ENCODE measurements around the gene PKNOX2. TPM values are rescaled to one million over a fixed set of nuclear protein-coding genes. Genes with fewer than 3 reads are reported as not detected.
"Not testable (repeated sequence)": the region's sequence is repeated elsewhere in the genome, so short reads cannot be mapped to it uniquely, and the experiment has no call there.

PKNOX2 gene
- total RNA-seq, 1 donor, result not detected

- no peak for DNase-seq (ENCODE audit: low read depth in 2 of 3, low spot score in 2 of 3)
Measured at GRCh38 chr11:125201525-125202141, 37.1 kb downstream of the PKNOX2 start.

- no peak for DNase-seq (ENCODE audit: low read depth in 2 of 3, low spot score in 2 of 3)
Measured at GRCh38 chr11:125202362-125202880, 37.9 kb downstream of the PKNOX2 start.

GRCh38 chr11:125202977-125203376, 38.4 kb downstream of the PKNOX2 start:
- DNase-seq (ENCODE audit: low read depth in 2 of 3, low spot score in 2 of 3), result no peak

DNA sequence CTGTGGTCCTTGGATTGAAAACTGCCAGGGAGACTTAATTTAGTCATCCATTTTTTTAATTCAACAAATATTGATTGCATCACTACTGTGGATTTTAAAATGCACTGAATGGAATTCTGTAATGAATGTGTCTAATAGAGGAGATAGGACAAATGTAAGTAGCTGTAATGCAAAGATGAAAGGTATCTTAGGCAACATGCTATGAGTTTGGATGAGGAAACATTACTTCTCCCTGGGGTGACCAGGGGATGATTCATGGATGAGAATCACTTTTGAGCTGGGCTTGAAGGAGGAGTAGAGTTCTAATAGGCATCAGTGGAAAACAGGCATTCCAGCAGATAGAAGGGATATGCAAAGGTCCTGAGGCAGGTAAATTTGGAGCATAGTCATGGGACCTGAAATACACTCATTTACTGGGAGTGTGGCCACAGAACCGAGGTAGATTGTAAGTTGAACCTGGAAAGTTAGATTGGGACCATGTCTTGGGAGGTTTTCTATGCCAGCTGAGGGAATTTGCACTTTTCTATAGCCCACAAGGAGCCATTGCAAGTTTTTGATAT, 43.4 kb downstream of the PKNOX2 start:
- no peak for DNase-seq (ENCODE audit: low read depth in 2 of 3, low spot score in 2 of 3)

- no peak for DNase-seq (ENCODE audit: low read depth in 2 of 3, low spot score in 2 of 3)
Measured at GRCh38 chr11:125210066-125210465, 45.5 kb downstream of the PKNOX2 start.

DNA sequence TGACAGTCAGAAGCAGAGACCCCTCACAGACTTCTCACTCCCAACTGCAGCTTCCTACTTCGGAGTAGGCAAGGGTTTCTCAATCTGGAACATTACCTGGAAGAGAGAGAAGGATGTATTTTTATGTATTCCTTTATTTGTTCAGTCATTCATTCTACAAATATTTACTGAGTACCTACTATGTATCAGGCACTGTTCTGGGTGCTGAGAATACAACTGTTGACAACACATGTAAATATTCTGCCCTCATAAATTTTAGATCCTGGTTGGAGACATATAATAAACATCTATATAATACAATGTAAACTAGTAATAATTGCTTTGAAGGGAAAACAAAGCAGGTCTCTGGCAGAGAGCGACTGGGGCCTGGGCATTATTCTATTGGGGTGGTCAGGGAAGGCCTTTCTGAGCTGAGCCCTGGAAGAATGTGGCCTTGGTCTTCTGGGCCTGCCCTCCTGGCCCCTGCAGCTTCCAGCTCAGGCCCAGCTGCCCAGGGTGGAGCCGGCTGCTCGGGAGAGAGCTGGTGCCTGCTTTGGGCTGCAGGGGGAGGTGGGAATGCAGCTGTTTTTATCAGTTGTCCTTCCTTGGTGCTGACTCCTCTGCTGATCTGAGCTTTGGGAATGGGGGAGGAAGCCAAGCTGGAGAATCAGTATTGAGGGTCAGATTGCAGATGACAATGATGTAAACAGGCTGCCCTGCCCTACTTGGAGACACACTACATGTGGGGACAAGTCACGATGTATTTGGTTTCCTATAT, 46.8 kb downstream of the PKNOX2 start:
- DNase-seq (ENCODE audit: low read depth in 2 of 3, low spot score in 2 of 3), result no peak

- DNase-seq (ENCODE audit: low read depth in 2 of 3, low spot score in 2 of 3), result no peak
Measured at GRCh38 chr11:125211948-125212340, 47.4 kb downstream of the PKNOX2 start.

DNA sequence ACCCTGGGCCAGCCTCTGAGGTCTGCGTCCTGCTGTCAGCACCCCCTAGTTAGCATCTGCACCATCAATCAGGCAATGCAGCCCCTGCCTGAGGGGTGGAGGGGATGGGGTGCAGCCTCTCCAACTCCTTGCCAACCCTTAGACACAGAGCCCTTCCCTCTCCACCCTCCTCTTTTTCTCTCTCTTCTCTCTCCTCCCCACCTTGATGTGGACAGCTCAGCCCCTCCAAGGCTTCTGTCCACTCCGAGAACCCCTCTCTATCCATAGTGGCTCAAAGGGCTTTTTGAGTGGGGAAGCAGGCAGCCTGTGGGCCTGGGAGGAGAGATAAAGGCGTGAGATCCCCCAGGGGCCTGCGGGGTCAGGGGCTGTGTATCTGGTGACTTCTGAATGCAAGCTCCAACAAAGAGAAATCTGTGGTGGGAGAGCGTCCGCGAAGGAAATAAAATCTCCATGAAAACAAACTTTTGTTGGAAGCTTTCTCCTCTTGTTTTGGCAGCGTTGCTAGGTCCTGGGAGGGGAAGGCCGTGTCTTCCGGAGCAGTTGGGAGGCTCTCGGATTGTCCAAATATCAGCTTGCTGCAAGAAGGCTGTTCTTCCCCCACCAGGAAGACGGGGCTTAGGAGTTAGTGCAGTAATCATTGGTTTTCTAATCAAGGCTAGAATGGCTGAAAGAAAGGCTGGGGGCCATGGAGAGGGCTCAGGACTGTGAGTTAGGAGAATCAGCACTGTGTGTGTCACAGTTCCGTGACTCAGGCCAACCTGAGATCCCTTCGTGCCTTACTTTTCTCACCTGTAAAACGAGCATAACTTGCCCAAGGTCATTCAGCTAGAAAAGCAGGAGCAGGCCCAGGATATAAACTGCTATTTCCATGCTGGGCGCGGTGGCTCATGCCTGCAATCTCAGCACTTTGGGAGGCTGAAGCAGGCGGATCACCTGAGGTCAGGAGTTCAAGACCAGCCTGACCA, 50.3 kb downstream of the PKNOX2 start:
- DNase-seq (ENCODE audit: low read depth in 2 of 3, low spot score in 2 of 3), result no peak

- DNase-seq (ENCODE audit: low read depth in 2 of 3, low spot score in 2 of 3), result no peak
Measured at GRCh38 chr11:125215976-125216375, 51.4 kb downstream of the PKNOX2 start.

DNA sequence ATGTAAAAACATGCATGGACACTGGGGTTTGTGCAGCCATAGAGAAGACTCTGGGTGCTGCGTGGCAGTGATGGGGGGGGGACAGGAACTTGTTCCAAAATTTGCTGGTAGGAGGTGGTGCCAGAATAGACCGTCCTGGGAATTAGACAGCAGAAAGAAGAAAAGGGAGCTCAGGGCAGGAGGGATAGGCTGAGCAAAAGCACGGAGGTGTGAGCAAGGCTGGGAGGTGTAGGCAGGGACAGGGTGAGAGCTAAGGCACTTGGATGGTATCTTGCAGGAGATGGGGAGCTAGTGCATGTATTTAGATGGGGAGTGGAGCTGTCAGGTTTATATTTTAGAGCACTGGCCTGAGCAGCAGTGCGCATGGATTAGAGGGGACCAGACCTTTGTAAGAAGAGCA, 53.8 kb downstream of the PKNOX2 start:
- no peak for DNase-seq (ENCODE audit: low read depth in 2 of 3, low spot score in 2 of 3)

- DNase-seq (ENCODE audit: low read depth in 2 of 3, low spot score in 2 of 3), result no peak
Measured at GRCh38 chr11:125221461-125221860, 56.9 kb downstream of the PKNOX2 start.

DNA sequence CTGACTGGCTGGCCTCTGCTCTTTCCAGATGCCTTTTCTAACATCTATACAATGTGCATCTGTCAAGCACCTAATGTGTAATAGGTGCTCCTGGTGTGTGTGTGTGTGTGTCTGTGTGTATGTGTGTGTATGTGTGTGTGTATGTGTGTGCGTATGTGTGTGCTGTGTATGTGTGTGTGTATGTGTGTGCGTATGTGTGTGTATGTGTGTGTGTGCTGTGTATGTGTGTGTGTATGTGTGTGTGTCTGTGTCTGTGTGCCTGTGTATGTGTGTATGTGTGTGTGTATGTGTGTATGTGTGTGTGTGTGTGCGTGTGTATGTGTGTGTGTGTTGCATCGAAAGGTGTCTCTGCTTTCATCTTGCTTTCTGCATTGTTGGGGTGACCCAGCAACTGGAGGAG, 57.9 kb downstream of the PKNOX2 start:
- DNase-seq (ENCODE audit: low read depth in 2 of 3, low spot score in 2 of 3), result no peak

DNA sequence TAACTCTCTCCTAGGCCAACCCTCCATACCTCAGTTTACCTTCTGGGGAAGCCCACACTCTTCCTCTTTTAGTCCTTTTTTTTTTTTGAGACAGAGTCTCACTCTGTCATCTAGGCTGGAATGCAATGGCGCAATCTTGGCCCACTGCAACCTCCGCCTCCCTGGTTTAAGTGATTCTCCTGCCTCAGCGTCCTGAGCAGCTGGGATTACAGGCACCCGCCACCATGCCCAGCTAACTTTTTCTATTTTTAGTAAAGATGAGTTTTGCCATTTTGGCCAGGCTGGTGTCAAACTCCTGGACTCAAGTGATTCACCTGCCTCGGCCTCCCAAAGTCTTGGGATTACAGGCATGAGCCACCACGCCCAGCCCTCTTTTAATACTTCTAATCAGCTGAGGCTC, 58.6 kb downstream of the PKNOX2 start:
- not testable (repeated sequence) for DNase-seq (ENCODE audit: low read depth in 2 of 3, low spot score in 2 of 3)

DNA sequence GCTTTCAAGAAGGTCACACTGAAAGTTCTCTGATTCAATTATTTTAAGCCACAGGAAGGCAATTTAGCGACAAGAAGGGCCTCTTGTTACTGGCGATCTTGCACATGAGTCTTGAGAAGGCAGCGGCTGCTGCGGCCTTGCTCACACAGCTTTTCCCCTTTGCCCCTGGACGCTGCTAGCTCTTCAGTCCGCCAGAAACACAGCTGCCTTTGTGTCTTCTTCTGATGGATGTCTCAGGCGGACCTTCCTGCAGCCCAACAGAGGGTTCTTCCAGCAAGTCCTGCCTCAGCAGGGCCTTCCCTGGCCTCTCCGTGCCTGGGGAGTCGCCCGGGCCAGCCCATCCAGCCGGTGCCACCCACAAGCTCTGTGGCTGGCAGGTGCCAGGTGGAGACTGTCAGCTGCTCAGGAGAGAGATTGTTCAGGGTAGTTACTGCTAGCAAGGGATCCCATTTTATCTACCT, 59.4 kb downstream of the PKNOX2 start:
- no peak for DNase-seq (ENCODE audit: low read depth in 2 of 3, low spot score in 2 of 3)

GRCh38 chr11:125224391-125225021, 60.0 kb downstream of the PKNOX2 start:
- no peak for DNase-seq (ENCODE audit: low read depth in 2 of 3, low spot score in 2 of 3)

DNA sequence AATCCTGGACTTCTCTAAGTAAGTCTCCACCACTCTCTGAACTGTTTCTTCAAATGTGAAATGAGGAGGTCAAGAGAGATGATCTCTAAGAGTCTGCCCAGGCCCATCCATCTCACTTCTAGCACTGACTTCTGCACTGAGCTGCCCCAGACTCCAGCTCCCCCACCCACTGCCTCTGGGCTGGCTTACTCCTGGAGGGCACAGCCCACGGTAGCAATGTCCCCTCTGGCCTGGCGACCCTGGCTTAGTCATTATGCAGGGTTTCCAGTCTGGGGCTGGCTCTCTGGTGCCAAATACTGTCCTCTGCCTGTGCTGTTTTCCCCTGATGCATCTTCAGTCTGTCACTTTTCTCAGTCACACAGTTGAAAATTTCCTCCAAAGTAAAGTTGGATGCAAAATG, 60.9 kb downstream of the PKNOX2 start:
- DNase-seq (ENCODE audit: low read depth in 2 of 3, low spot score in 2 of 3), result no peak

DNA sequence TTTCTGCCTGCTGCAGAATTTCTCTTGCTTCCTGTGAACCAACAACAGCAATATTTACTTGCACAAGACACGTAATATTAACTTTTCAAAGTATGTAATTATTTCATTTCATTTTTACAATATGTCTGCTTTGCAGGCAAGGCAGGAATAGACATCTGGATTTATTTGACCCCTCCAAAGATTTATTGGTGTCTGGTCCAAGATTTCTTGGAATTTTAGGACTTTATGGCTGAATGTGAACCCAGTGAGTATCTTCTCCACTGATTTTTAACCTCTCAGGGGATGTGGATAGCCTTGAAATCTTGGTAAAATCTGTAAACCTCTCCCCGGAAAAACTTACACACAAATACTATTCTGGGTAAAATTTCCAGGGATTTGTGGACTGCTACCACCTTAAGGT, 61.5 kb downstream of the PKNOX2 start:
- no peak for DNase-seq (ENCODE audit: low read depth in 2 of 3, low spot score in 2 of 3)

DNA sequence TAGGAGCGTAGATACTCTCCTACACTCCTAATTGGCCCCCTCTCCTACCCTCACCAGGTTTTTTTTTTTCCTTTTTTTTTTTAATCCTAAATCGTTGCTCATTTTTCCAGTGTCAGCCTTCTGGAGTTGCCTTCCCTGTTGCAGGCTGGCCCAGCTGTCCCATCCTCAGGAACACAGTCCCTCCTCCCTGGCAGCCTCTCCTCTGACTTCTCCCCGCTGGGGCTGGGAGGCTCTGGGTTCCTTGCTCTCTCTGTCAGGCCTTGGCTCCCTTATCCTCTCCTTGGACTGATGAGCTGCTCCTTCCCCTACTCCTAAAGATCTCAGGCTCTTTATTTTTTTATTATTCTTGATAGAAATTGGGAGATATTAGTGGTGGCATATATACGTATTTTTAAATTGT, 62.2 kb downstream of the PKNOX2 start:
- no peak for DNase-seq (ENCODE audit: low read depth in 2 of 3, low spot score in 2 of 3)

- no peak for DNase-seq (ENCODE audit: low read depth in 2 of 3, low spot score in 2 of 3)
Measured at GRCh38 chr11:125227151-125227550, 62.6 kb downstream of the PKNOX2 start.

DNA sequence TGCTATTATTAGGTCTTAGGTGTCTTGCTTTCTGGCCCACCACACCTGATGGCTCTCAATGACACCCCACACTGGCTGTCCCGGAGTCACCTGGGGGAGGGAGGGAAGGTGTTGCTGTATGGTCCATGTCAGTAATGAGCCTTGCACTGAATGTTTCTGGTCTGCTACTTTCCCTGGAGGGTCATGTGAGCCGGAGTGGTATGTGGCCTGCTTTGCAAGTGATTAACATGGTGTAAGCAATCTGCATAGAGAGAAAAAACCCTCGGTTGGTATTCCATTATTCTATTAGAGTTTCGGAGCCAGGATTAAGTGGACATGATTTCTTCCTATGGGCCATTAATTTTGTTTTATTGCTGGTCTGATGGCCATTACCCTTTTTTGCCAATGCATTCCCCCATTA, 63.9 kb downstream of the PKNOX2 start:
- no peak for DNase-seq (ENCODE audit: low read depth in 2 of 3, low spot score in 2 of 3)
